Dendritic cell treated with granulocyte-macrophage colony-stimulating factor and Interleukin-4, amounts not matched to agents 40 ng/mL and 50 ng/mL, for 4 days (primary cell): ENCODE results near the gene PCDH15.

Experiments used
- H3K27ac Mint-ChIP-seq: one replicate; pipeline ENCODE4 v1.8.0; 2022; ENCODE audit warnings: mild to moderate bottlenecking, mixed read lengths
- H3K27me3 Mint-ChIP-seq: one replicate; pipeline ENCODE4 v1.8.0; 2022; ENCODE audit warnings: mild to moderate bottlenecking, mixed read lengths
- H3K36me3 Mint-ChIP-seq: one replicate; pipeline ENCODE4 v1.8.0; 2022; ENCODE audit warnings: low read depth, mixed read lengths
- H3K4me1 Mint-ChIP-seq: one replicate; pipeline ENCODE4 v1.8.0; 2022; ENCODE audit warnings: low read depth, mixed read lengths
- H3K4me3 Mint-ChIP-seq: one replicate; pipeline ENCODE4 v1.8.0; 2022; ENCODE audit warnings: mild to moderate bottlenecking, moderate library complexity, mixed read lengths
- H3K9me3 Mint-ChIP-seq: one replicate; pipeline ENCODE4 v1.8.0; 2022; ENCODE audit warnings: mixed read lengths
- intact Hi-C: fragments of 100-400 bp; cut with micrococcal nuclease; formaldehyde crosslinking; loops from one replicate; pipeline ENCODE4 v1.15.0; 2022

Gene PCDH15

GRCh38 chr10:54666192-54666591 lies 134.8 kb downstream of the PCDH15 start:
- Mint-ChIP-seq H3K27me3 (no peaks in the 10 kb centered on the region), H3K4me1 (no peaks in the 10 kb centered on the region), H3K36me3 (no peaks in the 10 kb centered on the region), H3K9me3 (no peaks in the 10 kb centered on the region), H3K4me3 (no peak overlapping the region), H3K27ac (no peak overlapping the region)
- intact Hi-C loops, result no loop called here

GRCh38 chr10:54665095-54665494 lies 135.9 kb downstream of the PCDH15 start:
- Mint-ChIP-seq H3K27ac (no peak overlapping the region), H3K9me3 (no peaks in the 10 kb centered on the region), H3K4me1 (no peaks in the 10 kb centered on the region), H3K36me3 (no peaks in the 10 kb centered on the region), H3K4me3 (no peak overlapping the region), H3K27me3 (no peaks in the 10 kb centered on the region)
- intact Hi-C loops, result no loop called here

GRCh38 chr10:54660397-54660796 lies 140.6 kb downstream of the PCDH15 start:
- intact Hi-C loops, result no loop called here
- H3K27ac Mint-ChIP-seq, result no peak overlapping the region
- H3K4me1 Mint-ChIP-seq, result no peaks in the 10 kb centered on the region
- H3K36me3 Mint-ChIP-seq, result no peaks in the 10 kb centered on the region
- H3K4me3 Mint-ChIP-seq, result no peak overlapping the region
- H3K9me3 Mint-ChIP-seq, result peaks cover 17% of the 10 kb centered on the region
- no peaks in the 10 kb centered on the region for H3K27me3 Mint-ChIP-seq

- no peak overlapping the region for H3K4me3 Mint-ChIP-seq
- intact Hi-C loops, result no loop called here
- no peak overlapping the region for H3K27ac Mint-ChIP-seq
Measured at GRCh38 chr10:54656643-54657042, 144.4 kb downstream of the PCDH15 start.

GRCh38 chr10:54653518-54653917 lies 147.5 kb downstream of the PCDH15 start:
- Mint-ChIP-seq H3K4me1 (no peaks in the 10 kb centered on the region), H3K9me3 (peaks cover 26% of the 10 kb centered on the region), H3K36me3 (no peaks in the 10 kb centered on the region), H3K4me3 (no peak overlapping the region), H3K27me3 (no peaks in the 10 kb centered on the region), H3K27ac (no peak overlapping the region)
- intact Hi-C loops, result no loop called here

More at GRCh38 chr10:54656643-54657042, 144.4 kb downstream of the PCDH15 start:
- Mint-ChIP-seq H3K9me3 (peaks cover 26% of the 10 kb centered on the region), H3K4me1 (no peaks in the 10 kb centered on the region), H3K27me3 (no peaks in the 10 kb centered on the region), H3K36me3 (no peaks in the 10 kb centered on the region)

GRCh38 chr10:54650547-54650946 lies 150.5 kb downstream of the PCDH15 start:
- intact Hi-C loops, result no loop called here
- Mint-ChIP-seq H3K27me3 (no peaks in the 10 kb centered on the region), H3K4me3 (no peak overlapping the region), H3K4me1 (no peaks in the 10 kb centered on the region), H3K27ac (no peak overlapping the region), H3K9me3 (peaks cover 10% of the 10 kb centered on the region), H3K36me3 (no peaks in the 10 kb centered on the region)

GRCh38 chr10:54622017-54622416 lies 179.0 kb downstream of the PCDH15 start:
- H3K27ac Mint-ChIP-seq, result no peak overlapping the region
- H3K36me3 Mint-ChIP-seq, result no peaks in the 10 kb centered on the region
- intact Hi-C loops, result no loop called here
- H3K4me1 Mint-ChIP-seq, result no peaks in the 10 kb centered on the region
- no peaks in the 10 kb centered on the region for H3K9me3 Mint-ChIP-seq
- H3K4me3 Mint-ChIP-seq, result no peak overlapping the region
- H3K27me3 Mint-ChIP-seq, result no peaks in the 10 kb centered on the region

GRCh38 chr10:54620352-54620751 lies 180.7 kb downstream of the PCDH15 start:
- H3K36me3 Mint-ChIP-seq, result no peaks in the 10 kb centered on the region
- H3K4me3 Mint-ChIP-seq, result no peak overlapping the region
- no peaks in the 10 kb centered on the region for H3K4me1 Mint-ChIP-seq
- H3K27me3 Mint-ChIP-seq, result no peaks in the 10 kb centered on the region
- H3K9me3 Mint-ChIP-seq, result no peaks in the 10 kb centered on the region
- no peak overlapping the region for H3K27ac Mint-ChIP-seq
- intact Hi-C loops, result no loop called here

- Mint-ChIP-seq H3K27ac (no peak overlapping the region), H3K9me3 (no peaks in the 10 kb centered on the region), H3K36me3 (no peaks in the 10 kb centered on the region), H3K4me3 (no peak overlapping the region), H3K4me1 (no peaks in the 10 kb centered on the region), H3K27me3 (no peaks in the 10 kb centered on the region)
- intact Hi-C loops, result no loop called here
Measured at GRCh38 chr10:54614072-54614471, 187.0 kb downstream of the PCDH15 start.

- Mint-ChIP-seq H3K27me3 (no peaks in the 10 kb centered on the region), H3K36me3 (no peaks in the 10 kb centered on the region), H3K9me3 (no peaks in the 10 kb centered on the region), H3K4me1 (no peaks in the 10 kb centered on the region), H3K4me3 (no peak overlapping the region), H3K27ac (no peak overlapping the region)
- intact Hi-C loops, result no loop called here
Measured at GRCh38 chr10:54613162-54613561, 187.9 kb downstream of the PCDH15 start.

GRCh38 chr10:54609423-54609822 lies 191.6 kb downstream of the PCDH15 start:
- Mint-ChIP-seq H3K27ac (no peak overlapping the region), H3K9me3 (no peaks in the 10 kb centered on the region), H3K36me3 (no peaks in the 10 kb centered on the region), H3K4me3 (no peak overlapping the region), H3K4me1 (no peaks in the 10 kb centered on the region), H3K27me3 (no peaks in the 10 kb centered on the region)
- intact Hi-C loops, result no loop called here

- no peak overlapping the region for H3K4me3 Mint-ChIP-seq
- intact Hi-C loops, result no loop called here
Measured at GRCh38 chr10:54607983-54608382, 193.0 kb downstream of the PCDH15 start.

GRCh38 chr10:54594289-54594688 lies 206.7 kb downstream of the PCDH15 start:
- Mint-ChIP-seq H3K36me3 (no peaks in the 10 kb centered on the region), H3K27ac (no peak overlapping the region), H3K4me3 (no peak overlapping the region), H3K9me3 (peaks cover 36% of the 10 kb centered on the region), H3K27me3 (no peaks in the 10 kb centered on the region), H3K4me1 (no peaks in the 10 kb centered on the region)
- intact Hi-C loops, result no loop called here

More at GRCh38 chr10:54607983-54608382, 193.0 kb downstream of the PCDH15 start:
- Mint-ChIP-seq H3K9me3 (peaks cover 6% of the 10 kb centered on the region), H3K27me3 (no peaks in the 10 kb centered on the region), H3K27ac (no peak overlapping the region), H3K4me1 (no peaks in the 10 kb centered on the region), H3K36me3 (no peaks in the 10 kb centered on the region)

- H3K4me1 Mint-ChIP-seq, result no peaks in the 10 kb centered on the region
- H3K36me3 Mint-ChIP-seq, result no peaks in the 10 kb centered on the region
- no peaks in the 10 kb centered on the region for H3K9me3 Mint-ChIP-seq
- no peaks in the 10 kb centered on the region for H3K27me3 Mint-ChIP-seq
- intact Hi-C loops, result no loop called here
- no peak overlapping the region for H3K27ac Mint-ChIP-seq
- no peak overlapping the region for H3K4me3 Mint-ChIP-seq
Measured at GRCh38 chr10:54587971-54588370, 213.1 kb downstream of the PCDH15 start.

GRCh38 chr10:54585572-54585971 lies 215.5 kb downstream of the PCDH15 start:
- Mint-ChIP-seq H3K27me3 (no peaks in the 10 kb centered on the region), H3K9me3 (no peaks in the 10 kb centered on the region), H3K36me3 (no peaks in the 10 kb centered on the region), H3K27ac (no peak overlapping the region), H3K4me1 (no peaks in the 10 kb centered on the region), H3K4me3 (no peak overlapping the region)
- intact Hi-C loops, result no loop called here
